ENCODE results near the gene OSBPL2. TPM values are rescaled to one million over a fixed set of nuclear protein-coding genes. Genes with fewer than 3 reads are reported as not detected.

The OSBPL2 gene
- total and polyA plus RNA-seq, 2 experiments from 2014 or later: 16.6 to 31.2 TPM

GRCh38 chr20:62202676-62203377 is 35.5 kb upstream of the OSBPL2 start:
- no peak overlapping the region for H3K27ac ChIP-seq (ENCODE audit: low read depth)
- peaks cover 43% of the 10 kb centered on the region for H3K36me3 Mint-ChIP-seq (ENCODE audit: low read depth)

More at GRCh38 chr20:62202676-62203377, 35.5 kb upstream of the OSBPL2 start:
- H3K79me2 ChIP-seq (replicated peaks; ENCODE audit: insufficient read depth): no peaks in the 10 kb centered on the region
- Mint-ChIP-seq H3K9me3 (no peaks in the 10 kb centered on the region), H3K27ac (no peak overlapping the region), H3K4me3 (no peak overlapping the region), H3K4me1 (peaks cover 2% of the 10 kb centered on the region; the same call in 1 of the 3 replicates), H3K27me3 (ENCODE audit: insufficient read depth, low read depth, poor library complexity) (peaks cover 6% of the 10 kb centered on the region)
- ATAC-seq (no peak), DNase-seq (ENCODE audit: low spot score) (no peak)
- no peak overlapping the region for H2AFZ ChIP-seq
- no peak overlapping the region for H3K4me2 ChIP-seq
- no peaks in the 10 kb centered on the region for H3K9me2 ChIP-seq (ENCODE audit: insufficient read depth)
- no peaks in the 10 kb centered on the region for H3K27me3 ChIP-seq (ENCODE audit: insufficient read depth)
- no peaks in the 10 kb centered on the region for H4K20me1 ChIP-seq (replicated peaks; ENCODE audit: insufficient read depth)
- H3K36me3 ChIP-seq (ENCODE audit: insufficient read depth): no peaks in the 10 kb centered on the region; the same call in 1 of the 2 replicates
- H3K4me1 ChIP-seq (ENCODE audit: insufficient read depth): no peaks in the 10 kb centered on the region
- H3K4me3 ChIP-seq: no peak overlapping the region
- TF ChIP-seq ZNF462 (CRISPR knock-in tag; IDR thresholded peaks at IDR 0.05) (no peak), EZH2phosphoT487 (IDR thresholded peaks at IDR 0.05; ENCODE audit: unreplicated experiment) (no peak), ETS1 (IDR thresholded peaks at IDR 0.05) (no peak), REST (IDR thresholded peaks at IDR 0.05; ENCODE audit: unreplicated experiment) (no peak), POLR2AphosphoS5 (IDR thresholded peaks at IDR 0.05; ENCODE audit: low read depth) (no peak), EZH2 (IDR thresholded peaks at IDR 0.05; ENCODE audit: low read depth, unreplicated experiment) (no peak), NANOG (IDR thresholded peaks at IDR 0.05; ENCODE audit: borderline replicate concordance) (no peak), CREB1 (CRISPR knock-in tag; IDR thresholded peaks at IDR 0.05; ENCODE audit: low read depth) (no peak), STAT1 (IDR thresholded peaks at IDR 0.05; ENCODE audit: unreplicated experiment) (no peak), ZNF331 (CRISPR knock-in tag; IDR thresholded peaks at IDR 0.05; ENCODE audit: low read depth) (no peak), ZNF114 (CRISPR knock-in tag; IDR thresholded peaks at IDR 0.05) (no peak), CTCF (conservative IDR thresholded peaks at IDR 0.05; ENCODE audit: low read depth in 2 of 2) (no peak), JUNB (IDR thresholded peaks at IDR 0.05; ENCODE audit: unreplicated experiment) (no peak)
- H3F3A ChIP-seq (replicated peaks; ENCODE audit: low read depth): no peaks in the 10 kb centered on the region

Data from GM23338 (cell line).